Fibroblast of peridontal ligament (primary cell): ENCODE results near the gene NPAS3.

Experiments
- DNase-seq: peaks from one replicate; pipeline ENCODE4 v3.0.0-alpha.2; 2010; ENCODE audit errors: extremely low read depth

Gene NPAS3

DNA sequence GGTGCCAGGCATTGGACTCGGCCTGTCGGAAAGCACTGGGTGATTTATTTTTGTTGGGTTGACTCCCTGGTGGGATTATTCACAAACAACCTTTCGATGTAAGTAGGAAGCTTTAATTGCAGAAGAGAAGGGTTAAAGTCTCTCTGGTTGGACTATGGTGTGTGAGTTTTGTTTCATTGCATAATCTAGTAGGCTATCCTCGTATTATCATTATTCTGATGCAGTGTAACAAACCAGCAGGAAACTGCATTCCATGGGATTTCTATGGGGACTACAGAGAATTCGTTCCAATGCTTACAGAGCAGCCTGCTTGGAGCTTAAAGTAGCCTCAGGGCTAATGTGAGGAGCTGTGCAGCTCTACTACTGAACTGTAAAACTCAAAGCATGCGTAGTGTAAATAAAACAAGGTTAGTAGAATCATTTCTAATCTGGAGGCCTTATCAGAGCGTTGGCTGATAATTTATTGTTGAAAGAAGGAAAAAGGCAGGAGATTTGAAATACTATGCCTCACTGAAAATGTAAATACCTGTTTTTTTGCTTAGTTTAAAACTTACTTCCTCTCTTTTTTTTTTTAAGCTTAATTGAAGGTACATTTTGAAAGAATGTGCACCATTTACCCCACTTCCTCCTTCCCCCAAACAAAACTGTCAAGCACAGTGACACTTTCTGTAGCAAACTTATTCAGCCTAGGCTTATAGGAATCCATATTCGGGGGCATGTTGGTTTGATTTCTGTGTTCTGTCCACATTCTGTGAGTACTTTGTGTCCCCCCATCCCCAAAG, 226.7 kb downstream of the NPAS3 start:
- DNase-seq = peak; percentile 9

DNA sequence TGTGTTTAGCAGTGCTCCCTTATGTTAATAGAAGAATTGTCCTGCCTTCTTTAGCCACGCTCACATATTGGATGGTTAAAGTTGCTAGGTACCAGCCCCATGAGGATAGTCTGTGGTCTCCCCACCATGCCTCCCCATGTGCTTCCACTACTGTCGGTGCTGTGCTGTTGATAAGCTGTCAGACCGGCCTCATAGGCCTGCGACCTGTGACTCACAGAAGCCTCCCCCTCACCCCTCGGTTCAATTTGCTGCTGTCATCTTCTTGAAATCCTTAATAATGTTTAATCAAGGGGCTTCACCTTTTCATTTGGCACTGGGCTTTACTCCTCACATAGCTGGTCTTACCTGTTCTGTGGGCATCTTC, 227.2 kb downstream of the NPAS3 start:
- DNase-seq = no peak

DNA sequence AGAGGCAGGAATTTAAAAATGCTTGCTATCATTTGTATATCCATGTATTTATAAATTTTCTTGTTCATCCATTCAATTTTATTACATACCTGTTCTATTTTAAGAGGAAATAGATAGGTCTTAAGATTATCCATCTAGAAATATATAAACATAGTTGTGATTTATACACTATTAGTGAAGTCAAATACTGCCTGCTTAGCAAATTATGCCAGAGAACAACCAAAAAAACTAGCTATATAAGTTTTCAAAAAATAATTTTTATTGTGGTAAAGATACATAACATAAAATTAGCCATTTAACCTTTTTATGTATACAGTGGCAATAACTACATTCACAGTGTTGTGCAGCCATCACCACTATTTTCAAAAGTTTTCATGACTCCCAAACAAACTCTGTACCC, 237.3 kb downstream of the NPAS3 start:
- DNase-seq = no peak

DNA sequence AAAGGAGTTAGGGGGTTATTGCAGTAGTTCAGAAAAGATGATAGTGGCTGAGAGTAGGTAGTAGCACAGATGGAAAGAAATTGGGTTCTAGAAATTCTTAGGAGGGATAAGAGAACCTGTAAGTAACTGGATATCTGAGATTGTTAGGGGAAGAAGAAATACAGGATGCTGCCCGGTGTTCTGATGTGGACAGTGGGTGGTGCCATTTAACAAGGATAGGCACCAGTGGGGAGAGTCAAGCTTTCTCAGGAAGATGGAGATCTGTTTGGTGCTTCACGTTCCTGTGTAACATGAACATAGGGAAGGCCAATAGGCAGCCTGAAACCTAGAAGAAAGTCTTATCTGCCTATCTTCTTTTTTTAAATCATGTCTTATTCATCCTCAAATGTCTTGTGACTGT, 245.9 kb downstream of the NPAS3 start:
- DNase-seq = peak; percentile 13

DNA sequence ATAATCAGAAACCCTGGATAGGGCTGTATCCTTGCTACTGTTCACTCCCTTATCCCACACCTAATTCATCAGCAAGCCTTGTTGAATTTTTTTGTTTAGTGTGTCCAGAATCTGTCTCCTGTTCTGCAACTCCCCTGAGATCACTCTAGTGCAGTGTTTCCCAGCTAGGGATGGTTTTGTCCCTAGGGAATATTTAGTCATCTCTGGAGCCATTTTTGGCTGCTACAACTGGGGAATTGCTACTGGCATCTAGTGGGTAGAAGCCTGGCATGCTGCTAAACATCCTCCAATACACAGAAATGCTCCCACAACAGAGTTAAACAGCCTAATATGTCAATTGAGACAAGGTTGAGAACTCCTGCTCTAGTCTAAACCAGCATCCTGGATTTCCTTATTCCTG, 248.0 kb downstream of the NPAS3 start:
- DNase-seq = no peak

DNA sequence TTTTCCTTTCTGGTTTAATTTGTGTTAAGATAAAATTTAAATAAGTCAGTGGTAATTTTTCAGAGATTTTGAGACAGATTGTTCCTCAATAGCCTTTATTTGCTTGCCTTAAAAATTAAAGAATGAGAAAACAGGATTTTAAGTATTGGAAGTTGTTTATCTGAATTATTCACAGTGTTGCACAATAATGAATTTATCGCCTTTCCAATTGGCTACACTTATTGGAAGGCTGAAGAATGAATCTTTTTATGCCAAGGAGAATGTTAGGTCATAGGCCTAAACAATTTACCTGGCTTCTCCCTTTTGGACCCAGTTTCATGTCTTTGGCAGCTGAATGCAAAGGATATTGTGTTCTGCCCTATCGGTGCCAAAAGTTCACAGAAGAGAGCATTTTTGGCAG, 250.2 kb downstream of the NPAS3 start:
- DNase-seq = no peak

DNA sequence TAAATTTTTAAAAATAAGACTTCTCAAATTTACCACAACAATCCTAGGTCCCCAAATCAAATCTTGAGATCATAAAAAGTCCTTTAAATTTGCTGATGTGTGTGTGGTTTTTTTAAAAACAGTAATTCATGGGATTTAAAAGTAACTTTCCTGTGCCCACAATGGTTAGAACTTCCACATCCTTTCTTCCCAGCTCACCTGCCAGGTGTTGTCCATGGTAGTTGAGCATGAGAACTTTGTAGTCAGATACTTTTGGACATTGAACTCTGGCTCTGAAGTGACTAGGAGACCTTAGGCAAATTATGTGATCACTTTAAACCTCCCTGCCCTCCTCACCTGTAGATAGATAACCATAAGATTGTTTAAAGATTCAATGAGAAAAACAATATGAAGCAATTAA, 253.2 kb downstream of the NPAS3 start:
- DNase-seq = no peak

DNA sequence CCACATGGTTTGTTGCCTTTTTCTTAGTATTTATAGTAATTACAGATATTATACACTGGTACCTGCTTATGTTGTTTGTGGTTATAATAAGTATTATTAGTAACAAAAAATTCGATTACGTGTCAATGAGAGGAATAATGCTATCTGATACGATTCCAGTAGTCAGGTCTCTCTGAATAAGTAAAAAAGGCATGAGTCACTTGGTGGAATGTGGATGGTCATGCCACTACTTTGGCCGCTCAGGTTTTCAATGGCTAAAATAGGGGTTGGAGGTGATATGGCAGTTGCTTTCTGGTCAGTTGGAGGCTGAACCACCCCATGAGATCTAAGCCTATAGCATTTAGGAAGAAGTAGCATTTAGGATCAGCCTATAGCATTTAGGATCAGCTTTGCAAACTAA, 255.9 kb downstream of the NPAS3 start:
- DNase-seq = no peak

DNA sequence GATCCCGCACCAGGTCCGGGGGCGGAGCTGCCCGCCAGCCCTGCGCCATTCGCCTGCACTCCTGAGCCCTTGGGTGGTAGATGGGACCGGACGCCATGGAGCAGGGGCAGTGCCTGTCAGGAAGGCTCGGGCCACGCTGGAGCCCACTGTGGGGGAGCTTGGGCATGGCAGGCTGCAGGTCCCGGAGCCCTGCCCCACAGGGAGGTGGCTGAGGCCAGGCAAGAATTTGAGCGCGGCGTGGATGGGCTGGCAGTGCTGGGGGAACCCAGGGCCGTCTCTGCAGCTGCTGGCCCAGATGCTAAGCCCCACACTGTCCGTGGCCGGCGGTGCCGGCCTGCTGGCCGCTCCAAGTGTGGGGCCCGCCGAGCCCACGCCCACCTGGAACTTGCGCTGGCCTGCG, 260.0 kb downstream of the NPAS3 start:
- no peak for DNase-seq

DNA sequence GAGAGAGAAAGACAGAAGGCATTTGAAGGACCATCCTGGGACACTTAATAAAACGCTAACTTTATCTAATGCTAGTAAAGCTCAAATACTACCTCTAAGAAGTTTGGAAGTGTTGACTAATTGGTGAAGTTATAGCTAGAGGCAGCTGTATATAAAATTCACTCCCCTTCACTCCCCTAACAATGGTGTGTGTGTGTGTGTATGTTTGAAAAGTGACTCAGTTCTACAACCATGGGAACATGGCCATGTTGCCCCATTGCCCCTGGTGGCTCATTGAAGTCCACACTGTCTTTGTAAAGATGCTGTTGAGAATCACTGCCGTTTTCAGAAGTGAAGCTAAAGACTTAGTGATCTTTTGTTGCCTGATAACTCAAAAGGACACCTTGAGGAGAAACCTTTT, 262.4 kb downstream of the NPAS3 start:
- DNase-seq = no peak

DNA sequence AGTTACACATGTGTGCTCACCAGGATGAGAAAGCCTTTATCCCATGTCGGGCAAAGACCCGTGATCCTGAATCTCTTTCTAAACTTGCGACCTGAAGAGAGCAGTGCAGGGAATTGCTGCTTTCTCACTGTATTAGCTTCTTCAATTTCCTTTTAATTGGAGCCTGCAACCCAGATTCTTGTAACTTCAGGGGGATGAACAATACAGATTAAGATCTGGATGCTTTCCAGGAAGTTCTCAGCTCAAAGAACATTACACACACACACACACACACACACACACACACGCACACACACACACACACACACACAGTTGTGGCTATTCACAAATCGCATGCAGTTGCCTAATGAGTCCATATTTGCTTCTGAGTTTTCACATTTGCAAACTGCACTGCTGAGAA, 268.3 kb downstream of the NPAS3 start:
- no peak for DNase-seq

DNA sequence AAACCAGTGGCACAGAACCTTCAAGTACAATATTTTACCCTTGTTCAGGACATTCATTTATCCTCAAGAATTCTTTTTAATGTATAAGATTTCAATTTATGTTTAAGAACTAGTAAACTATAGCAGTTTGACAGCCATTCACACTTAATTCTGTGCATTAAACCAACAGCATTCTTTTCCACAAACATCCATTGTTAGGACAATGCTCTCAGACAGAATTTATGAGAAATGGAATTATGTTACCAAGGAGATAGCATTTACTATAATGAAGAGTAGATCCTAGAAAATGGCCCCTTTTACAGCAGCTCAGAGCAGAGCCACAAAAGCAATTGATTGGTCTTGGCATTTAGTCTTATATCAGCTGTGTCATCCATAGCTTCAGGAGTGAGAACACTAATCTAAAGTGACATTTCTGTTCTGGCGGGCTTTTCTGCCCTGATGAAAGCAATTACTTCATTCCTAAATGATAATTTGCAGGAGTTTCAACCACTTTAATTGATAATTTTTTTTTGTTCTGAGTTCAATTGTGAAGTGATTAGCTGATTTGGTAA, 268.9 kb downstream of the NPAS3 start:
- DNase-seq = no peak

DNA sequence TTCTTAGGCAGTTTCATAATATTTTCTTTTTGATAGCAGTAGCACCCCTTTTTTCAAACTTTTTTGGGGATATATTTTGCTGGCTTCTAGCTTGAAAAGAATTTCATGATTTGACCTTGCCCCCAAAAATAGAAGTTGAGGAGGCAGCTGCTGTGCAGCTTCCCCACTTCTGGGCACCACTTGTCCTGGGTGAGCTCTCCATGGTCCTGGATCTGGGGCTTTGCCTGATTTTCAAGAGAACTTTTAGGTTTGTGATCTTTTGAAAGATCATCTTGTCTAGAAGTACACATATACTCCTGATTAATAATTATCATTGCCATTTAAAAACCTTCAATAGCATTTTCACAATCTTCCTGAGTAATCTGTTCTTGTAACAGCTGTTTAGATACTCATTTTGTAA, 271.6 kb downstream of the NPAS3 start:
- DNase-seq = peak; percentile 11

DNA sequence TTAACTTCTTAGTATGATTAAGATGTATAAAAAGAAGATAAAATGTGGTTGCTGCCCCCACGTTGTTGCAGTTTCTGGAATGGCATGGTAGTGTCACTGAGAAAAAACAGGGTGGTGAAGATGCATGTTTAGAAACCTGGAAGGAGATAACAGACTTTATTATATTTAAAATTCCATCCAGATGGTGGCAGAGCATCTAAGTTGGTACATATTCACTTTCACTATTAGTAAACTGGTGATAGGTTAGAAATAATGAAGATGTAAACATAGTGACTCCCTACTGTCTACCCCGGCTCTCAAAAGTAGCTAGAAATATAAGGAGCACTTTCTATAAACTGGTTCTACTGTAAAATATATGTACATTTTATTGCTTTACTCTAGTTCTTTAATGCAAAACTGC, 279.3 kb downstream of the NPAS3 start:
- DNase-seq = peak; percentile 1

DNA sequence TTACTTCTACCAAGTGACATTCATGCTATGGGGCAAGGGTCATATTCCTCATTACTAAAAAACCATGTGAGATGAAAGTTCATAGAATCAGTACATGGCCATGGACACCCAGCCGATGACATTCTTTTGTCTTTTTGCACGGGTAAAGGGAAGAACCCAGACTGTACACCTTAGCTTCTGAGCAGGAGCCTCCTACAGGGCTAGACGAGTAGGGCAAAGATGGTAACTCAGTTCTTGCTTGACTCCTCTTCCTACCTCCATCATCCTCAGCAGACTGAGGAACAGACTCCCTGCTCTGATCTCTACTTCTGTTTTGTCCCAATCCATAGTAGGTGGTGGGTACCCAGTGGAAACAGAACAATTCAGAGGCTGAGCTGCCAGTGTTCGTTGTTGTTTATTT, 281.3 kb downstream of the NPAS3 start:
- no peak for DNase-seq

DNA sequence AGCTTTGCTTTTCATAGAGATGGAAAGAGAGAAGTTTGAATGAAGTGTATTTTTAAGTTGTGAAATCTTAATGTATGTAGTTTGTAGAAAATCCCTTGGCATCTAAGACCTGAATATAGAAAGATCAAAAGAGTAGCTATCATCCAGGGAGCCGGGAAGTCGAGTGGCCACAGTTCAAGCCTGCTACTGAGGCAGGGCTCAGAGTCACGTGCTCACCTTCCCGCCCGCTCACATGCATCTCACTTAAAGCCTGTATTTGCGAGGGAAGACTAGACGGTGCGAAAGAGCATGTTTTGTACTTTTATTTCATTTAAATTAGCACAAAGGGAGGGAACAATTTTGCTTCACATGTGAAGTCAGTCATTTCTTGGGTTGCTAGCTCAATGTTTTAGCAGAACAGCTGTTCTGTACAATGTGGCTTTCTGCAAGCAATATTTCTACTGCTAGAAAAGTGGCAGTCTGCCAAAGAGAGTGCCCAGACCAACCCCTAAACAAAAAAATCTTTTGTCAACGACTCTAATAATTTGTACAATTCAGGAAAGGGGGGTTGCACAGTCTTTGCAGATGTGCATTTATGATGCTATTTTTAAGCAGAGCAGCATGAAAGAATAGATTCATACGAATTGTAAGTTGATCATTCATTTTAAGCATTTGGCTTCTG, 290.7 kb downstream of the NPAS3 start:
- peak; percentile 3 for DNase-seq

DNA sequence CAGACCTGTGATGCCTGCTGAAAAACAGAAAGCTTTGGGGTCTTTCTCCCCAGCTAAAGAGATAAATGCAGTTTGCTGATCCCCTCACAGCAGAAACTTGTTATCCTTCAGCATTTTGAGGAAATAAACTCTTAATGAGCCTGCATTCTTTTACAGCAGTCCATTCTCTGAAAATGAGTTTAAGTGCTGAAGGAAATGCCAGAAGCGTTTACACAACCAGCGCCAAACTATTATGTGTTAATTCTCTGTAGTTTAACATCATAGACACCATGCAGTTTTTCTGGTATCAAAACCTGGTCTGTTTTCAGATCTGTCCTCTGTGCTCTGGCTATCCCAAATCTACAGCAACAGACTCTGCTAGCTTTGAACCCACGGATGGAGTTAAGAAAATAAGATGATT, 291.3 kb downstream of the NPAS3 start:
- no peak for DNase-seq

DNA sequence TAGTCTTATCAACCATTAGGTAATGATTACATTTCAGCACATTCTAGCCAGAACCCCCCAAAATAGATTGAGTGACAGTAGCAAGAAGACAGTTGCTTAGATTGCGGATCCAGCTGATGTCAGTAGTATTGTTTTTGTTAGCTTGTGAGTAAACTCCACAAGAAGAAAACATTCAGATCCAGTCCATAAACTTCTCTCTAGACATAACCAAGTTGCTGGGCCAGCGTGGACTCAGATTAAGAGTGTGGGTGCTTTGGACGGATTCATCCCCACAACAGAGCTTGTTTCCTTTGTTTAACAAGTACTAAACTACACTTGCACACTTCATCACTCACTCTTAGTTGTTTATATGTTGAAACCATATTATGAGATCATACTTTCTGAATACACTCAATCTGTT, 293.4 kb downstream of the NPAS3 start:
- peak; percentile 5 for DNase-seq

DNA sequence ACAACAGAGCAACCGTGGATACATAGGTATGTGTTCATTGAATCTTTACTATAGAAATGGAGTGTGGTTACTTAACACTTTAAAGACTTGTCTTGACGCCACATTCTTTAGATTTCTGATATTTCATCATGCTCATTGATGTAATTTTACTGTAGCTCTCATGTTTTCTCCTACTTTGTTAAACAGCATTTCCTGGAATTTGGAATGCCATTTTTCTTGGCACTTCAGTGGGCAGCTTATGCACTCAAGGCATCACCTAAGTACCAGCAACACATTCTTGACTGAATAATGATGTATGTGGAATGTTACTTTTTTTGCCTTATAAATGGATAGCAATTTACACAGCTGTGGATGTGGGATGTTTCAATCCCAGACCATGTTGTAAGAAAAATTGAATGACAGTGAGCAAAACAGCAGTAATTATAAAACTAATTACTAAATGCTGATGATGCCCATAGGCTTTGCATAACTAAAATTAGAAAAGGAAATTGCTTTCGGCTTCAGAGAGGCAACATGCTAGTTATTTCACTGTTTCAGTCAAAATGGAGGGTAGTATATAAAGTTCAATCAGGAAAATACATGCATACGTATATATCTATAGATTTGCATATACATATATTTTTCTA, 298.5 kb downstream of the NPAS3 start:
- DNase-seq = no peak

DNA sequence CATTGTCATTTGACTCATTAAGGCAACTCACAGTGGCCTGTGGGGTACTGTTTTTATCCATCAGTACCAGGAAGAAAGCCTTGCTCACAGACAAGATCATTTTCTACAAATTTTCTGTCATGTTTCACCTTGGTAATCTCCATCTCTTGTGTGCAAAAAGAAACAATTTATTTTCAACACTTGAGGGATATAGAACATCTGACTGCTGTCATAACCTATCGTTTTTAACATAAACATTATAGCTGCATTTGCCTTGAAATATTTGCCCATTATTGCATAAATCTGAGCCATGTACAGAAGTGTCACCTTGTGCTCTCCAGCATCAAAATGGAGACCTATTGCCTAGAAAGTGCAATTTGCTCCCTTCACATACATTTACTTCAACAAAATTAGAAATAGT, 300.8 kb downstream of the NPAS3 start:
- no peak for DNase-seq

DNA sequence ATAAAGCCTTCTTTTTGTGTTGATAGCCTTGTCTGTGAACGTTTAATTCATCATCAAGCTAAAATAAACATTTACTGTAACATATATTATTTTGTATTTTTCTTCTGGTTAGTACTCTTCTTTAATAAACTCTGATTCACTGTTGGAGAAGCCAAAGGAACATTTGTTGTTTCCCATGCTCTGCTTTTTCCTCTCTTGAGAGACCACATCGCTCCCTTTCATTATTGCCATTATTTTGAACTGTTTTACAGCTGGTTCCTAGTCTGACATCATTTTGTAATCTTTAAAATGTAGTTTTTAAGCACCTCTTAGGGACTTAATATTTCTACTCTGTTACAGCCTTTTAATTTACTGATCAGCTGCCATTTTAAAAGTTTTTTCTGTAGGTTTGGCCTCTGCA, 301.8 kb downstream of the NPAS3 start:
- DNase-seq = no peak

DNA sequence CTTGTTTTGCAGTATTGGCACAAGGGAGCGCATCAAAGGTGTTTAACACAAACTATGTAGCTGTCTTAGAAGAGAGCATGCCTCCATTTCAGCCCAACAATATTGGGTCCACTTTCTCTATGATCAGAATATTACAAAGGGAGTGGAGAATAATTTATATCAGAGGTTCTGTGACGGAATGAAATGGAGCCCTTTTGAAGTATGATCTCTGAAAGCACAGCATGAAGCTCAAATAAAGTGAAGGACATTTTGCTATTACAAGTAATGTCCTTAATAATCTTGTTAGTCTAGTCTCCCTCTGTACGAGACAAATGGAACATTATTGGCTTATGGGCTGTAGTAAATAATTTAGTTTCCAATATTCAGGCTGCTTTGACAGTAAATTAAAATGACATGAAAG, 302.7 kb downstream of the NPAS3 start:
- no peak for DNase-seq

DNA sequence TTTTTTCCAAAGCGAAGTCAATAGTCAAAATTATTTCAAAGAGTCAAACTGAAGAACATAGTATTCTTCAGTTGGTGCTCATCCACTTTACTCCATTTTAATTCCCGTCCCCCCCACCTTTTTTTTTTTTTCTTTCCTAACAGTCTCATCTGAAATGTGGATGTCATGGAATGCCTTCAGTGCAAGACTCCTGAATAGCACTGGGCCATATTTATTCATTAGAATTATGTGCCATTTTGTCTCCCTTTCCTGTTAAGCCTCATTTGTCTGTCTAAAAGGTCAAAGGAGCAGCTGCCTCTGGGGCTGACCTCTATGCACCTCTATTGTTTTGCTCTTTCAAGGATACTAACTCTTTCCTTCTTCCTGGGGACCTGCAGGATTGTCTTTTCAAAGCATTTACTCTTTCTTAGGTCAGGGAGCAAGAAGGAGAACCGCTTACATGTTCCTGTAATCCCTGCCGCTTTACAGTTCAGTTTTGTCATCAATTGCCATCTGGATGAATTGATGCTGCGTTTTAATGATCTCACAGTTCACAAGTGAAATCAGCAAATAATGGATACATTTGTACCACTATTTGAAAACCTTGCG, 310.6 kb downstream of the NPAS3 start:
- DNase-seq = no peak
